ENCODE measurements around the gene EFEMP2.

GRCh38 chr11:65900125-65900898 is 27.7 kb upstream of the EFEMP2 start, which contains the start of gene FOSL1:
- TF ChIP-seq TSHZ2 (CRISPR knock-in tag; IDR thresholded peaks at IDR 0.05) (no peak), CSRNP3 (CRISPR knock-in tag; IDR thresholded peaks at IDR 0.05) (no peak), CSDC2 (CRISPR knock-in tag; IDR thresholded peaks at IDR 0.05) (no peak), BACH2 (CRISPR knock-in tag; IDR thresholded peaks at IDR 0.05; ENCODE audit: borderline replicate concordance) (no peak), PATZ1 (CRISPR knock-in tag; IDR thresholded peaks at IDR 0.05; ENCODE audit: borderline replicate concordance) (no peak)
